ENCODE measurements around the gene GPR148. TPM values are rescaled to one million over a fixed set of nuclear protein-coding genes. Genes with fewer than 3 reads are reported as not detected.

GPR148 gene
- total RNA-seq, 1 donor from 2014 or later, result not detected

- Histone ChIP-seq H3K27ac (no peak overlapping the region), H3K9me3 (no peaks in the 10 kb centered on the region), H3K36me3 (no peaks in the 10 kb centered on the region), H3K4me3 (no peak overlapping the region), H3K4me1 (no peaks in the 10 kb centered on the region), H3K27me3 (no peaks in the 10 kb centered on the region)
- intact Hi-C loops (cut with DNase I), result no loop called here
- TF ChIP-seq CTCF (IDR thresholded peaks at IDR 0.05), result no peak
- DNase-seq (ENCODE audit: low spot score in 2 of 2), result no peak
Measured at GRCh38 chr2:130735200-130735599, 6.3 kb downstream of the GPR148 start.

GRCh38 chr2:130736487-130736886, 7.6 kb downstream of the GPR148 start:
- Histone ChIP-seq H3K4me1 (no peaks in the 10 kb centered on the region), H3K9me3 (no peaks in the 10 kb centered on the region), H3K27ac (no peak overlapping the region), H3K27me3 (no peaks in the 10 kb centered on the region), H3K36me3 (no peaks in the 10 kb centered on the region), H3K4me3 (no peak overlapping the region)
- no peak for TF ChIP-seq CTCF (IDR thresholded peaks at IDR 0.05)
- no peak for DNase-seq (ENCODE audit: low spot score in 2 of 2)
- intact Hi-C loops (cut with DNase I), result no loop called here

GRCh38 chr2:130737592-130737991, 8.7 kb downstream of the GPR148 start:
- Histone ChIP-seq H3K9me3 (no peaks in the 10 kb centered on the region), H3K36me3 (no peaks in the 10 kb centered on the region), H3K4me1 (no peaks in the 10 kb centered on the region), H3K27ac (no peak overlapping the region), H3K4me3 (no peak overlapping the region), H3K27me3 (no peaks in the 10 kb centered on the region)
- intact Hi-C loops (cut with DNase I), result no loop called here
- DNase-seq (ENCODE audit: low spot score in 2 of 2), result no peak
- TF ChIP-seq CTCF (IDR thresholded peaks at IDR 0.05), result no peak

- H3K4me3 ChIP-seq, result no peak overlapping the region
- no peak overlapping the region for H3K27ac ChIP-seq
- no peaks in the 10 kb centered on the region for H3K36me3 ChIP-seq
- DNase-seq (ENCODE audit: low spot score in 2 of 2), result no peak
- intact Hi-C loops (cut with DNase I), result no loop called here
- TF ChIP-seq CTCF (IDR thresholded peaks at IDR 0.05), result no peak
- H3K27me3 ChIP-seq, result no peaks in the 10 kb centered on the region
- H3K4me1 ChIP-seq, result no peaks in the 10 kb centered on the region
- no peaks in the 10 kb centered on the region for H3K9me3 ChIP-seq
Measured at GRCh38 chr2:130740671-130741070, 11.8 kb downstream of the GPR148 start.

GRCh38 chr2:130743278-130743677, 14.4 kb downstream of the GPR148 start:
- intact Hi-C loops (cut with DNase I), result no loop called here
- Histone ChIP-seq H3K4me3 (no peak overlapping the region), H3K4me1 (no peaks in the 10 kb centered on the region), H3K27me3 (no peaks in the 10 kb centered on the region), H3K27ac (no peak overlapping the region), H3K9me3 (no peaks in the 10 kb centered on the region), H3K36me3 (no peaks in the 10 kb centered on the region)
- TF ChIP-seq CTCF (IDR thresholded peaks at IDR 0.05), result no peak
- no peak for DNase-seq (ENCODE audit: low spot score in 2 of 2)

Data from ascending aorta (tissue), 2 donors.